Hepatocyte (in vitro differentiated cells): ENCODE data around the gene VTN. TPM values are rescaled to one million over a fixed set of nuclear protein-coding genes. Genes with fewer than 3 reads are reported as not detected.

ENCODE experiments used
- DNase-seq: peaks from one replicate; pipeline ENCODE4 v3.0.0-alpha.2; 2016; ENCODE audit warnings: low spot score
- H2AFZ ChIP-seq: fragments of 200-600 bp; sonication (generic); 2 replicates; pipeline ENCODE4 v1.6.0; 2016; ENCODE audit warnings: antibody characterized with exemption, mild to moderate bottlenecking
- H3K27ac ChIP-seq: fragments of 200-600 bp; sonication (generic); 2 replicates; pipeline ENCODE4 v1.5.1; 2016; ENCODE audit warnings: mild to moderate bottlenecking
- H3K27me3 ChIP-seq: fragments of 200-600 bp; sonication (generic); 2 replicates; pipeline ENCODE4 v1.6.1; 2016
- H3K36me3 ChIP-seq: fragments of 200-600 bp; sonication (generic); replicated peaks from 2 replicates; pipeline ENCODE4 v1.5.1; 2016; ENCODE audit warnings: low read depth; ENCODE audit not compliant: insufficient read depth
- H3K4me1 ChIP-seq: fragments of 200-600 bp; sonication (generic); 2 replicates; pipeline ENCODE4 v1.5.1; 2016; ENCODE audit warnings: mild to moderate bottlenecking, moderate library complexity; ENCODE audit not compliant: insufficient read depth
- H3K4me2 ChIP-seq: fragments of 200-600 bp; sonication (generic); 2 replicates; pipeline ENCODE4 v1.6.0; 2016
- H3K4me3 ChIP-seq: fragments of 200-600 bp; sonication (generic); 2 replicates; pipeline ENCODE4 v1.5.1; 2016; ENCODE audit warnings: mild to moderate bottlenecking
- H3K79me2 ChIP-seq: fragments of 200-600 bp; sonication (generic); 2 replicates; pipeline ENCODE4 v1.6.0; 2017; ENCODE audit warnings: mild to moderate bottlenecking
- H3K9me2 ChIP-seq: fragments of 200-600 bp; sonication (generic); replicated peaks from 2 replicates; pipeline ENCODE4 v1.6.0; 2017; ENCODE audit warnings: mild to moderate bottlenecking; ENCODE audit not compliant: insufficient read depth
- H3K9me3 ChIP-seq: fragments of 200-600 bp; sonication (generic); 2 replicates; pipeline ENCODE4 v1.5.1; 2016; ENCODE audit warnings: low read depth, mild to moderate bottlenecking
- H4K20me1 ChIP-seq: fragments of 200-600 bp; sonication (generic); 2 replicates; pipeline ENCODE4 v1.6.0; 2016; ENCODE audit warnings: mild to moderate bottlenecking; ENCODE audit not compliant: insufficient read depth, poor library complexity, severe bottlenecking
- CTCF ChIP-seq: fragments of 200-600 bp; sonication (generic); IDR thresholded peaks from 2 replicates; pipeline ENCODE4 v1.5.1; 2016; ENCODE audit warnings: antibody characterized with exemption, mild to moderate bottlenecking; ENCODE audit not compliant: poor library complexity
- EZH2 ChIP-seq: fragments of 200-600 bp; sonication (generic); IDR thresholded peaks from 2 replicates; pipeline ENCODE4 v1.6.1; 2016; ENCODE audit warnings: antibody characterized with exemption, mild to moderate bottlenecking, borderline replicate concordance
- EZH2phosphoT487 ChIP-seq: fragments of 200-600 bp; sonication (generic); IDR thresholded peaks from one replicate; pipeline ENCODE4 v1.6.1; 2018; ENCODE audit warnings: antibody characterized with exemption, mild to moderate bottlenecking, low read depth, moderate library complexity; ENCODE audit not compliant: unreplicated experiment, severe bottlenecking
- WGBS: methylation state at CpG from one replicate; pipeline ENCODE4 v1.1.6; 2016; ENCODE audit warnings: low lambda C conversion rate; ENCODE audit errors: missing lambda C conversion rate; 5-methylcytosine and 5-hydroxymethylcytosine counted together
- polyA plus RNA-seq: library from polyadenylated mRNA; unstranded; fragments of >200 nt; fragmentation: Nextera tagmentation; extraction: Ambion mirVana; gene quantifications from 2 replicates; pipeline ENCODE4 v1.2.1, GENCODE V29; 2016
- total RNA-seq: library from RNA; depleted of rRNA; stranded (reverse); fragments of >200 nt; gene quantifications from 2 replicates; pipeline ENCODE4 v1.2.3, GENCODE V29; 2014

The VTN gene
- total and polyA plus RNA-seq, 2 experiments from 2014 or later = 763 to 1,128 TPM

- no peaks in the 10 kb centered on the region for H3K9me3 ChIP-seq
- no peak for TF ChIP-seq CTCF
- TF ChIP-seq EZH2 = no peak
- no peak for TF ChIP-seq EZH2phosphoT487
- no peaks in the 10 kb centered on the region for H3K79me2 ChIP-seq
- no peaks in the 10 kb centered on the region for H3K9me2 ChIP-seq
- H4K20me1 ChIP-seq = no peaks in the 10 kb centered on the region
- H3K27ac ChIP-seq = peak overlapping the region; percentile 59
- H3K36me3 ChIP-seq = no peaks in the 10 kb centered on the region
- DNase-seq = no peak
- H3K4me2 ChIP-seq = no peak overlapping the region
- H3K4me3 ChIP-seq = no peak overlapping the region
- peaks cover 22% of the 10 kb centered on the region for H3K4me1 ChIP-seq
- 92% methylated on average over 7 of the region's 7 CpGs for WGBS
- H2AFZ ChIP-seq = no peak overlapping the region
- no peaks in the 10 kb centered on the region for H3K27me3 ChIP-seq
Observed at GRCh38 chr17:28397687-28398279, 27.7 kb upstream of the VTN start.

GRCh38 chr17:28397275-28397674 lies 27.2 kb upstream of the VTN start:
- no peaks in the 10 kb centered on the region for H4K20me1 ChIP-seq
- no peak for DNase-seq
- no peak overlapping the region for H3K4me2 ChIP-seq
- H3K36me3 ChIP-seq = no peaks in the 10 kb centered on the region
- 97% methylated on average over 3 of the region's 3 CpGs for WGBS
- H3K27ac ChIP-seq = peak overlapping the region; percentile 80
- H3K4me1 ChIP-seq = peaks cover 22% of the 10 kb centered on the region
- H3K4me3 ChIP-seq = no peak overlapping the region
- no peaks in the 10 kb centered on the region for H3K9me2 ChIP-seq
- no peaks in the 10 kb centered on the region for H3K9me3 ChIP-seq
- H2AFZ ChIP-seq = no peak overlapping the region
- TF ChIP-seq EZH2 (no peak), EZH2phosphoT487 (no peak), CTCF (no peak)
- H3K79me2 ChIP-seq = no peaks in the 10 kb centered on the region
- H3K27me3 ChIP-seq = no peaks in the 10 kb centered on the region

- Histone ChIP-seq H4K20me1 (no peaks in the 10 kb centered on the region), H3K4me2 (no peak overlapping the region), H3K9me3 (no peaks in the 10 kb centered on the region), H3K4me3 (no peak overlapping the region), H3K27ac (peak overlapping the region; percentile 80), H3K27me3 (no peaks in the 10 kb centered on the region), H2AFZ (no peak overlapping the region), H3K9me2 (no peaks in the 10 kb centered on the region), H3K4me1 (peaks cover 22% of the 10 kb centered on the region), H3K79me2 (no peaks in the 10 kb centered on the region), H3K36me3 (no peaks in the 10 kb centered on the region)
- TF ChIP-seq EZH2phosphoT487 (no peak), EZH2 (no peak), CTCF (no peak)
- WGBS = 65% methylated on average over 6 of the region's 6 CpGs
- DNase-seq = no peak
Observed at GRCh38 chr17:28396635-28397239, 26.6 kb upstream of the VTN start.
